ENCODE data around the gene LASP1.

LASP1 gene

GRCh38 chr17:38881600-38882191 lies 11.8 kb downstream of the LASP1 start:
- no peak for ATAC-seq
- TF ChIP-seq PATZ1 (CRISPR knock-in tag; IDR thresholded peaks at IDR 0.05; ENCODE audit: borderline replicate concordance), result no peak
- TF ChIP-seq ESRRG (CRISPR knock-in tag; IDR thresholded peaks at IDR 0.05), result no peak
- no peak for TF ChIP-seq POU6F1 (CRISPR knock-in tag; IDR thresholded peaks at IDR 0.05; ENCODE audit: borderline replicate concordance, low read depth)
- TF ChIP-seq ISL1 (CRISPR knock-in tag; IDR thresholded peaks at IDR 0.05), result no peak
- no peak for TF ChIP-seq PPARA (CRISPR knock-in tag; IDR thresholded peaks at IDR 0.05; ENCODE audit: borderline replicate concordance)
- TF ChIP-seq OSR1 (CRISPR knock-in tag; IDR thresholded peaks at IDR 0.05), result no peak
- TF ChIP-seq SNAI2 (CRISPR knock-in tag; IDR thresholded peaks at IDR 0.05), result no peak
- TF ChIP-seq ZNF8 (CRISPR knock-in tag; IDR thresholded peaks at IDR 0.05), result no peak
- no peak for TF ChIP-seq ZFP30 (CRISPR knock-in tag; IDR thresholded peaks at IDR 0.05)
- no peak for TF ChIP-seq CSDC2 (CRISPR knock-in tag; IDR thresholded peaks at IDR 0.05)
- TF ChIP-seq, protein P1, sequence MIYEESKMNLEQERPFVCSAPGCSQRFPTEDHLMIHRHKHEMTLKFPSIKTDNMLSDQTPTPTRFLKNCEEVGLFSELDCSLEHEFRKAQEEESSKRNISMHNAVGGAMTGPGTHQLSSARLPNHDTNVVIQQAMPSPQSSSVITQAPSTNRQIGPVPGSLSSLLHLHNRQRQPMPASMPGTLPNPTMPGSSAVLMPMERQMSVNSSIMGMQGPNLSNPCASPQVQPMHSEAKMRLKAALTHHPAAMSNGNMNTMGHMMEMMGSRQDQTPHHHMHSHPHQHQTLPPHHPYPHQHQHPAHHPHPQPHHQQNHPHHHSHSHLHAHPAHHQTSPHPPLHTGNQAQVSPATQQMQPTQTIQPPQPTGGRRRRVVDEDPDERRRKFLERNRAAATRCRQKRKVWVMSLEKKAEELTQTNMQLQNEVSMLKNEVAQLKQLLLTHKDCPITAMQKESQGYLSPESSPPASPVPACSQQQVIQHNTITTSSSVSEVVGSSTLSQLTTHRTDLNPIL (CRISPR knock-in tag; IDR thresholded peaks at IDR 0.05; ENCODE audit: low read depth), result no peak
- TF ChIP-seq ZC3H10 (CRISPR knock-in tag; IDR thresholded peaks at IDR 0.05), result no peak
- no peak for TF ChIP-seq ZNF70 (CRISPR knock-in tag; IDR thresholded peaks at IDR 0.05)
- no peak for TF ChIP-seq ZNF565 (CRISPR knock-in tag; conservative IDR thresholded peaks at IDR 0.05; ENCODE audit: low read depth)
- TF ChIP-seq TCF4 (CRISPR knock-in tag; IDR thresholded peaks at IDR 0.05; ENCODE audit: borderline replicate concordance), result no peak
- no peak for TF ChIP-seq ZFP3 (CRISPR knock-in tag; IDR thresholded peaks at IDR 0.05)
- no peak for TF ChIP-seq GLIS3 (CRISPR knock-in tag; IDR thresholded peaks at IDR 0.05)

- no peak for ATAC-seq
- TF ChIP-seq ZNF8 (CRISPR knock-in tag; IDR thresholded peaks at IDR 0.05) (no peak), TSHZ2 (CRISPR knock-in tag; IDR thresholded peaks at IDR 0.05) (no peak), TCF4 (CRISPR knock-in tag; IDR thresholded peaks at IDR 0.05; ENCODE audit: borderline replicate concordance) (no peak), POU6F1 (CRISPR knock-in tag; IDR thresholded peaks at IDR 0.05; ENCODE audit: borderline replicate concordance, low read depth) (no peak), CSRNP3 (CRISPR knock-in tag; IDR thresholded peaks at IDR 0.05) (no peak), PPARA (CRISPR knock-in tag; IDR thresholded peaks at IDR 0.05; ENCODE audit: borderline replicate concordance) (no peak), ZC3H10 (CRISPR knock-in tag; IDR thresholded peaks at IDR 0.05) (no peak), ZFP30 (CRISPR knock-in tag; IDR thresholded peaks at IDR 0.05) (no peak), OSR1 (CRISPR knock-in tag; IDR thresholded peaks at IDR 0.05) (no peak), TOX (CRISPR knock-in tag; IDR thresholded peaks at IDR 0.05; ENCODE audit: borderline replicate concordance) (no peak), SNAI2 (CRISPR knock-in tag; IDR thresholded peaks at IDR 0.05) (no peak), RARB (CRISPR knock-in tag; IDR thresholded peaks at IDR 0.05) (no peak), ZFP3 (CRISPR knock-in tag; IDR thresholded peaks at IDR 0.05) (no peak), ISL1 (CRISPR knock-in tag; IDR thresholded peaks at IDR 0.05) (no peak), CSDC2 (CRISPR knock-in tag; IDR thresholded peaks at IDR 0.05) (no peak), ZNF565 (CRISPR knock-in tag; conservative IDR thresholded peaks at IDR 0.05; ENCODE audit: low read depth) (no peak), ZNF70 (CRISPR knock-in tag; IDR thresholded peaks at IDR 0.05) (no peak), GLIS3 (CRISPR knock-in tag; IDR thresholded peaks at IDR 0.05) (no peak), ESRRG (CRISPR knock-in tag; IDR thresholded peaks at IDR 0.05) (no peak)
- TF ChIP-seq, protein P1 (CRISPR knock-in tag; IDR thresholded peaks at IDR 0.05; ENCODE audit: low read depth), result no peak
These were observed 13.0 kb downstream of the LASP1 start for GRCh38 chr17:38882870-38883269.

Measured in SK-N-SH treated with all-trans-retinoic acid at 6 μM for 48 hours (cell line).